ENCODE results near the gene S100A16. TPM values are rescaled to one million over a fixed set of nuclear protein-coding genes. Genes with fewer than 3 reads are reported as not detected.

S100A16 gene, protein sequence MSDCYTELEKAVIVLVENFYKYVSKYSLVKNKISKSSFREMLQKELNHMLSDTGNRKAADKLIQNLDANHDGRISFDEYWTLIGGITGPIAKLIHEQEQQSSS
- 1,743 and 1,927 TPM in 2 replicates for total RNA-seq

DNA sequence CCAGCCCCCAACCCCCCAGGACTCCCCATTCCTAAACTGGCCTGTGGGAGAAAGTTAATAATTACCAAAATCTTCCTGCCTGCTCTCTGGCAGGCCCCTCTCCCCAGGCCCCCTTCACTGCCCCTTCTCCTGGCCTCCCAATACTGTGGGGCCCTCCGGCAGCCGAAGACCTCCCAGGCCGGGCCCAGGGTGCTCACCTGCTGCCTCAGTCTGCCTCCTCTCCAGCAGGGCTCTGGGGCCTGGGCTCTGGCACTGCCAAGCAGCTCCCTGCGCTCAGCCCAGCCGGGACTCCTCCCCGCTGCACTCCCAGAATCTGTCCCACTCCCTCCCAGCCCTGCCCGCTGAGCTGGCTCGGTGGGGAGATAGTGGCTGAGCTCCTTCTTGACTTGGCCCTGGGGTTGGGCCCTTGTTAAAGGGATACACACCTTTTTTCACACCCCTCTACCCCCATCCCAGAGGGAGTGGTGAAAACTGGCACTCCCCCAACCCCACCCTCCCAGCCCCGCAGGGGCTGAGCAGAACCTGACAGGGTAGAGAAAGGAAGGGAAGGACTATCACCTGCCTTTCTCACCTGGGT lies at the start of gene S100A16:
TSS of gene S100A16 (minus strand) at position 383 of the 577 bp plus-strand sequence. CDS start 4,986 bp downstream, outside the sequence.

DNA sequence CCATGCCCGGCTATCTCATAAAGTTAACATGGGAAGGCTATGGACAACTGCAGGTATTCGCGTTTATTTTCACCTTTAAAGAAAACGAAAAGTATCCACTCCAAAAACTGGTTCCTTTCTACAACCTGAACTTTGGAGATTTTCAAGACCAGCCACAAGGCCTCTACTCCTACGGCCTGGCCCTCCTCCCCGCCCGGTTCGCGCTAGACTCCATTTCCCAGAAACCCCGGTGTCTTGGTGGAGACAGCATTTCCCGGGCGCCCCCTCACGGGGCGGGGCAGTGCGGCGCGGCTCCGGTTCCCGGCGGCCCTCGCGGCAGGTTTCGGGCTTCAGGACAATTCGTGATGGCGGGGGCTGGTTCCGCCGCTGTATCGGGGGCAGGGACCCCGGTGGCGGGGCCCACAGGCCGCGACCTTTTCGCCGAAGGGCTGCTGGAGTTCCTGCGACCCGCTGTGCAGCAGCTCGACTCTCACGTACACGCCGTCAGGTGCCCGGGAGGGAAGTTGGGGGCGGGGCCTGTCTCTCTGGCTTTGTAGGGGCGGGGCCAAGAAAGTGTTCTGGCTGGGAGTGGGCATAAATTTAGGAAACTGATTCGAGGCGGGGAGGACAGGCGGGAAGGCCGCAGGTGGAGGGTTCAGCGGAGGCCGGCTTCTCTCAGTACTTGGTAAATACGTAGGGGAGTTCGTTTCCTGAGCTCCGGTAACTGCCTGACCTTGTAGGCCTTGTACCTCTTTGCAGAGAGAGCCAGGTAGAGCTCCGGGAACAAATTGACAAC lies 45.6 kb upstream of the S100A16 start, which contains the start of gene SNAPIN:
TSS of gene SNAPIN (plus strand) at position 304 of the 775 bp plus-strand sequence. CDS start at position 345, 41 bp downstream.

DNA sequence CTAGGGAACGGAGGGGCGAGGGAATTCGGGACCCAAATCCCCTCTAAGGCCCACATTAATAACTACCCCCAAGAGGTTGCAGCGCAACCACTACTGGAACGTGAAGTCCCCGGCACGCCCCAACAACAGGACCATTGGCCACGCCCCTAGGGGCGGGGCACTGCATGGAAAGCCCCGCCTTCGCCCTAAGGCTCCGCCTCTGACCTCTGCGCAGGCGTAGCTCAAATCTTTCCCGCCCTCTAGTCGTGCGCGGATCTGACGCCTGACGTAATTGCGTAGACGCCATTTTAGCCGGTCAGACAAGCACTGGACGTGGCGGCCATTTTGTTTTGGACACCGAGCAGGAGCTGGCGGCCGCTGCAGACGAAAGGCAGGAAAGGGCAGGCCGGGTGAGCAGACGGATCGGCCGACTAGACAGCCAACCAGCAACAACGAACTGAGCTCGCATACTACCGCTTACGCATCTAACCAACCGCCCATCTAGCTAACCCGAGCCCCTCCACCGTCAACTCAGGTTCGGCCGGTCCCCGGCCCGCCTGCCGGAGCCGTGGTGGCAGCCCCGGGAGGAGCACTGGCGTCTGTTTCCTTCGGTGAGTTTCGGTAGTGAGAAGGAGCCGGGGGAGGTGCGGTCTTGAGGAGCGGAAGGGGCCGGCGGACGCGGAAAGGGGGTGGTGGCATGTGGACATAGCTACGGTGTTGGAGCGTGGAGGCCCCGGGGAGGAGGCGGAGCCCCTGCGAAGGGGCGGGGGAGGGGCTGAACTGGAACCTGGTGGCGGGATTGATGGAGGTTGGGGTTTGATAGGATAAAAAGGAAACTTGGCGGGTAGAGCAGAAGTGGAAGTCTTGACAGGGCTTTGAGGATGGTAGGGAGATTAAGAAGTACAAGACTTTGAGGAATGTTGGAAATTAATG lies 21.1 kb upstream of the S100A16 start, which contains the start of gene CHTOP:
TSS of gene CHTOP (plus strand) at position 313 of the 912 bp plus-strand sequence. CDS start 2,523 bp downstream, outside the sequence.

DNA sequence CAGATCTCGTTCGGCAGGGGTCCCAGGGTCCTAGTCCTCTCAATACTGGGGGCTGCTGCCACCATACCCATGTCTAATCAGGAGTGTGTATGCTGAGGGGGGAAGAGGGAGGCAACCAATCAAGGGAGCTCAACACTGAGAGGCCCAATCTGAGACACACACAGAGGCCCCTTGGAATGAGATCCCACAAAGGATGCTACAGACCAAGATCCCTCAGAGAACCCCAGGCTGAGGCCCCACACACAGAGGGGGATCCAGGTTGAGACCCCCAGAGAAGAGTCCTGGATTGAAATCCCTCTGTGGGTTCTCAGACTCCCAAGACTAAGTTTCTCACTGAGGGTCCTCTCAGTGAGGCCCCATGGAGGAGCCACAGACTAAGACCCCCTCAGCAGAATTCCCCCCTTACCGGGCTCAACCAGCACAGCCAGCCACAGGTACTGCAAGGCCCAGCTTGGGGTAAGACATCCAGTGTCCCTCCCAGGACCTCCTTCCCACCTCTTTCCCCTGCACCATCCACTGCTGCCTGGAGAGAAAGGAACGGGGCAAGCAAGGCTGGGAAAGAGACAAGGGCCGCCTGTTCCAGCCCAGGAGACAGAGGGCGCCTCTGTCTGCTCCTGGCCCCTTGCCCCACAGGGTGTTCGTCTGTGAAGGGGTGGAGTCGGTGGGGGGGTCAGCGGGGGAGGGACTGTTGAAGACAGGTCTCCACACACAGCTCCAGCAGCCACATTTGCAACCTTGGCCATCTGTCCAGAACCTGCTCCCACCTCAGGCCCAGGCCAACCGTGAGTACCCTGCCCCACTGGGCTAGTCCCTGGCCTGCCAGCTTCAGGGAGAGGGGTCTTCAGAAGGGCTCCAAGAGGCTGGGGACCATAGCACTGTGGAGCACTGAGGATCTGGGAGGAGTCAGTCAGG lies 15.0 kb upstream of the S100A16 start, which contains the start of gene S100A1:
TSS of gene S100A1 (plus strand) at position 720 of the 912 bp plus-strand sequence. CDS start 2,088 bp downstream, outside the sequence.

DNA sequence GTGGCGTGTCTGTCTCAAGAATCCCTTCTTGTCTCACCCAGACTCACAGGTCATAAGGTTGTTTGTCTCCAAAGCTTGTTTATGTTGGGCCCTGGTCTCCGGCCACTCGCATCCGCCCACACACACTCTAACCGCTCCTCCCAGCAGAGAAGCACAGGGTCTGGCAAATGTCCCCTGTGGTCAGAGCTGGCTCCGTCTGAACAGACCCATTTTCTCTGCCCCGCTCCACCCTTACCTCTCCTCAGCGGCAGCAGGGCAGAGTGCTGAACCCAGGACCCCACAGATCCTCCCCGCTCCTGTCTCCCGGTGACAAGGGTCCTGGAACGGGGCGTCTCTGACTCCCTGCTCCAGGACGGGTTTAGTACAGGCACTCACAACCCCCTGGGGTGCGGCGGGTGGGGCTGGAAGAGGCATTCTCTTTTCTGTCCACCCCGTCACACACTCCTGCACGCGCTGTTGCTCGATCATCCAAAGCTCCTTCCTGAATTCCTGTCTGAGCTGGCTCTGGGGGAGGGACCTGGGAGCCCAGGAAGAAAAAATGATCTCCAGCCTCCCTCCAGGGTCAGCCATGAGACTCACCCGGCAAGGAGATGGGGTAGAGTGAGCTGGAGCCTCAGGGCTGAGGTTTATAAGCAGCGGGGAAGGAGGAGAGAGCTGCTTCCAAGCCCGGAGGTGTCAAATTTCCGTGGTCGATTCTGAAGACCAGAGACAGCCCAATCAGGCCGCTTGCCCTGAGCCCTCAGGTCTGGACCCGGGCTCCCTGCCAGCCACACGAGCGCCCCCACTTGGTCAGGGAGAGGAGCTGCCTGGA lies 14.2 kb upstream of the S100A16 start, which contains the start of gene S100A13:
TSS of gene S100A13 (minus strand) at position 602 of the 811 bp plus-strand sequence. CDS start 1,033 bp downstream, outside the sequence.

DNA sequence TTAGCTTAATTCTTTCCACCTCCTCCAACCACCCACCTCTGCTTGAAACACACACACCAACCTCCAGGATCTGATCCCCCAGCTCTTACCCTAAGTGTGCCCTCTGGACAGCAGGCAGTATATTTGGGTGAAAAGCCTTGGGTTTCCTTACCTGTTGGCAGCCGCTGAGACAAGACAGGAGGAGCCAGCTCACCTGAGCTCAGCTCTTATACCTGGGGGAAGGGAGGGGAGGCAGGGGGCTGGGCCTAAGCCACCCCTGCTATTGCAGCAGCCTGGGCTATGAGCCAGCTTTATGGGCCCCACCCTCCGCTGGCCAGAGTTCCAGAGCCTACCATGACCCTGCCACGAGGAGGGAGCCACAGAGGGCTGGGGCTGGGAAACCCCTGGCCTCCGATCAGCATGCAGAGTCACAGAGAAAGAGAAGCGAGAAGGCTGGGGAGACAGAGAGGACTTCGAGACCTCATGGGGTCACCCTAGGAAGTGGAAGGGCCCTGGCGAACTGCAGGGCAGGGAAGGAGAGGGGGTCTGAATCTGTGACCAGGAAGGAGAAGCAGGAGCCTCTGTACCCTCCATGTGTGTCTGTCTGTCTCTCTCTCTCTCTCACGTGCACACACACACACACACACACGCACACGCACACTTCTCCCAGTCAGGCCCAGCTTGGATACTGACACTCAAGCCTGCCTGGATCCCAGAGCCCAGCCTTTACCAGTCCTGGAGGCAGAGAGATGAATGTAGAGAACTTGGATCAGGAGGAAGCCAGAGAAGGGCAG lies 3.4 kb upstream of the S100A16 start, which contains the start of gene S100A14:
TSS of gene S100A14 (minus strand) at position 182 of the 773 bp plus-strand sequence. CDS start 467 bp downstream, outside the sequence.

DNA sequence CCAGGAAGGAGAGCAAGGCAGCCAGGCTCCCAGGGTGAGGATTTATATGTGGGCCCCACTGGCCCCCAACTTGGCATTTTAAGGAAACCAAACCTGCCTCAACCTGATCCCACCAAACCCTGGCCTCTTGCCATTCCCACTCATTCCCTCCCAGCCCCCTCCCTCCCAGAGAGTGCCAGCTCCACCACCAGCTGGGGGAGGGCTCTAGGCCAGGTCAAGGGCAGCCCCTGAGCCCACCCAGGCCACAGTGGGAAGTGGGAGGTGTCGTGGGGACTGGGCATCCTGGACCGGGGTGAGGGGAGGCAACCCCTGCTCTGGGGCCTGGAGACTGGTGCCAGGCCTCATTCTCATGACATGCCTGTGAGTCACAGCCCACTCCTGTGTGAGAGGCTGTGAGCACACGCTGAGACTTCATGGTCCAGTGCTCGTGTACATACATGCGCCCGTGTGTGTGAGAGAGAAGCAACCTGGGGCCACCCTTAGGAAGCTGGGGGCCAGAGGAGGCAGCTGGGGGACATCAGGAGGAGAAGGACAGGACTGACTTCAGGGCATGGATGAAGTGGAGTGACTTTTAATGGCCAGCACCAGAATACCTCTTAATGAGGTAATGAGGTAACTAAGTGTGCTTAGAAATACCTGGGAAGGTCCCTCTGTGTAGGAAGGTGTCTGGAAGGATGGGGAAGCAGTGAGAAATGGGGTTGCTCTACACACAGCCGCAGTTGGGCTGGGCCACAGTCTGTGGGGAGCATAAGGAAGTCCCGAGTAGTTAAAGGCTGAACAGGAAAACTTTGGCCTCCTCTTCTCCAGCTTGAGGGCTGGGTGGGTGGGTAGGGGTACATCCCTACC lies 47.2 kb downstream of the S100A16 start, which contains the start of gene S100A2:
TSS of gene S100A2 (minus strand) at position 316 of the 846 bp plus-strand sequence. CDS start 1,967 bp downstream, outside the sequence.

Other genes with a start within 250 kb of the S100A16 start
- 0.49 and 1.7 TPM in 2 replicates for gene S100A12, start 237.5 kb downstream of the S100A16 start, total RNA-seq
- gene S100A8, start 222.1 kb downstream of the S100A16 start, total RNA-seq = 228 and 239 TPM in 2 replicates
- under 0.01 TPM in 1 of 2 replicates, not detected in the other for gene S100A7A, start 196.6 kb downstream of the S100A16 start, total RNA-seq
- gene S100A7, start 152.5 kb downstream of the S100A16 start, total RNA-seq = 5.2 and 13.3 TPM in 2 replicates
- gene S100A6, start 77.1 kb downstream of the S100A16 start, total RNA-seq = 1,494 and 3,100 TPM in 2 replicates
- not detected in 2 replicates for gene S100A5, start 72.2 kb downstream of the S100A16 start, total RNA-seq
- gene S100A4, start 67.3 kb downstream of the S100A16 start, total RNA-seq = 5.7 and 25.3 TPM in 2 replicates
- 7.7 and 12.7 TPM in 2 replicates for gene S100A3, start 63.9 kb downstream of the S100A16 start, total RNA-seq
- 7,785 and 8,615 TPM in 2 replicates for gene S100A2, start 47.3 kb downstream of the S100A16 start, total RNA-seq
- 1,521 and 2,019 TPM in 2 replicates for gene S100A14, start 3.2 kb upstream of the S100A16 start, total RNA-seq
- 180 and 189 TPM in 2 replicates for gene S100A13, start 14.4 kb upstream of the S100A16 start, total RNA-seq
- gene S100A1, start 15.3 kb upstream of the S100A16 start, total RNA-seq = not detected in 2 replicates
- 36.5 and 57.2 TPM in 2 replicates for gene CHTOP, start 20.9 kb upstream of the S100A16 start, total RNA-seq
- gene SNAPIN, start 45.6 kb upstream of the S100A16 start, total RNA-seq = 40.9 and 53.2 TPM in 2 replicates
- 152 and 287 TPM in 2 replicates for gene ILF2, start 57.9 kb upstream of the S100A16 start, total RNA-seq
- gene NPR1, start 65.6 kb upstream of the S100A16 start, total RNA-seq = 0.08 TPM in 1 of 2 replicates, not detected in the other
- gene INTS3, start 114.9 kb upstream of the S100A16 start, total RNA-seq = 18.7 and 26.2 TPM in 2 replicates
- gene SLC27A3, start 162.3 kb upstream of the S100A16 start, total RNA-seq = 7.3 and 8.2 TPM in 2 replicates